Measurements from ENCODE around the gene RPL34. TPM values are rescaled to one million over a fixed set of nuclear protein-coding genes. Genes with fewer than 3 reads are reported as not detected.

Gene RPL34
- total and polyA plus RNA-seq, 2 of the 4 experiments (the other 2 are of a cell fraction), result 1,435 to 2,037 TPM

DNA sequence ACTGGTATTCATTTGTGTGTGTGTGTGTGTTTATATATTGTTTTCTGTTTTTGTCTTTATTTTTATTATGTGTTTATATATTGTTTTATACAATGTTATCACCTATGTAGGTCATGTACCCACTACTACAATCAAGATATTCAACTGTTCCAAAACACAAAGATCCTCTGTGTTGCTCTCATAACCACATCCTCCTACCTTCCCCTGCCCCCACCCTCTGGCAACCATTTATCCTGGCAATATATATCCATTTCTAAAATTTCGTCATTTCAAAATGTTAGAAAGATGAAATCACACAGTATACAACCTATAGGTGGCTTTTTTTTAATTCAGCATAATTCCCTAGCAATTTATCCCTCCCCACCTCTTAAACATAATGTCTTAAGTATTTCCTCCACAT lies 18.8 kb upstream of the RPL34 start:
- Histone ChIP-seq H4K20me1 (ENCODE audit: insufficient read depth, low read length) (no peaks in the 10 kb centered on the region), H3K36me3 (ENCODE audit: control insufficient read depth, insufficient read depth, low read length) (no peaks in the 10 kb centered on the region), H4K91ac (ENCODE audit: insufficient read depth, low read depth, low read length) (no peak overlapping the region), H3K79me1 (ENCODE audit: low read depth in 1 of 2, low read length in 2 of 2) (no peaks in the 10 kb centered on the region), H2BK20ac (ENCODE audit: low read depth, low read length) (no peak overlapping the region), H3K4me2 (ENCODE audit: low read depth, low read length) (no peak overlapping the region), H4K5ac (ENCODE audit: low read depth, low read length) (no peak overlapping the region), H3K23ac (ENCODE audit: low read depth, low read length) (no peak overlapping the region), H4K8ac (ENCODE audit: low read depth in 2 of 2, low read length in 2 of 2) (no peak overlapping the region), H2BK120ac (ENCODE audit: low read depth, low read length) (no peak overlapping the region), H3K4me3 (ENCODE audit: insufficient read depth, low read depth, low read length) (no peak overlapping the region), H3K18ac (ENCODE audit: low read depth, low read length) (no peak overlapping the region), H2AK5ac (ENCODE audit: low read depth, low read length) (no peak overlapping the region), H3K9ac (ENCODE audit: low read depth, low read length) (no peak overlapping the region), H3K27me3 (ENCODE audit: control insufficient read depth, insufficient read depth, low read length) (no peaks in the 10 kb centered on the region), H2AK9ac (replicated peaks; ENCODE audit: low read depth, low read length, poor library complexity) (no peak overlapping the region), H3K4me1 (ENCODE audit: control insufficient read depth, insufficient read depth, low read length) (no peaks in the 10 kb centered on the region), H3K4ac (ENCODE audit: low read depth, low read length) (no peak overlapping the region), H3K14ac (replicated peaks; ENCODE audit: low read depth, low read length) (no peak overlapping the region), H3K27ac (ENCODE audit: insufficient read depth, low read length) (no peak overlapping the region), H3K56ac (ENCODE audit: extremely low read depth, insufficient read depth, low read length) (no peak overlapping the region), H3K9me3 (ENCODE audit: control insufficient read depth, insufficient read depth, low read length) (no peaks in the 10 kb centered on the region), H3K9me1 (ENCODE audit: insufficient read depth, low read length) (no peaks in the 10 kb centered on the region), H2BK15ac (ENCODE audit: low read depth, low read length) (no peak overlapping the region), H2BK5ac (ENCODE audit: low read depth, low read length, poor library complexity, severe bottlenecking) (no peak overlapping the region), H2AFZ (replicated peaks; ENCODE audit: low read length, poor library complexity) (no peak overlapping the region)
- BruUV-seq (replicated peaks), result no TSS peak
- POLR2A ChIA-PET (ENCODE audit: unreplicated experiment), result no interaction called here
- dilution Hi-C loops (cut with HindIII; ENCODE audit: low sequenced_read_pairs, unreplicated experiment) (no loop called here), intact Hi-C loops (cut with micrococcal nuclease) (no loop called here), in situ Hi-C loops (cut with MboI; ENCODE audit: low sequenced_read_pairs) (no loop called here)
- ATAC-seq (ENCODE audit: low read depth), result no peak
- TF ChIP-seq POLR2A (IDR thresholded peaks at IDR 0.05; ENCODE audit: low read depth, low read length), result no peak
- TF ChIP-seq, protein P1, sequence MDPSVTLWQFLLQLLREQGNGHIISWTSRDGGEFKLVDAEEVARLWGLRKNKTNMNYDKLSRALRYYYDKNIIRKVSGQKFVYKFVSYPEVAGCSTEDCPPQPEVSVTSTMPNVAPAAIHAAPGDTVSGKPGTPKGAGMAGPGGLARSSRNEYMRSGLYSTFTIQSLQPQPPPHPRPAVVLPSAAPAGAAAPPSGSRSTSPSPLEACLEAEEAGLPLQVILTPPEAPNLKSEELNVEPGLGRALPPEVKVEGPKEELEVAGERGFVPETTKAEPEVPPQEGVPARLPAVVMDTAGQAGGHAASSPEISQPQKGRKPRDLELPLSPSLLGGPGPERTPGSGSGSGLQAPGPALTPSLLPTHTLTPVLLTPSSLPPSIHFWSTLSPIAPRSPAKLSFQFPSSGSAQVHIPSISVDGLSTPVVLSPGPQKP (IDR thresholded peaks at IDR 0.05; ENCODE audit: borderline replicate concordance, low read depth, low read length), result no peak
- no peak for TF ChIP-seq SMC3 (IDR thresholded peaks at IDR 0.05; ENCODE audit: low read depth, low read length)
- no peak for TF ChIP-seq RAD21 (IDR thresholded peaks at IDR 0.05; ENCODE audit: low read length)
- CTCF ChIA-PET, result no interaction called here
- no CpG with 5 or more reads among the region's 1 CpG for WGBS, 2 experiments (ENCODE audit: extremely low coverage in 2 of 2, insufficient read length in 1 of 2)
- no peak for DNase-seq

Data from IMR-90 (cell line).